Thymus (tissue), 11 donors: ENCODE data around the gene GPC1. TPM values are rescaled to one million over a fixed set of nuclear protein-coding genes. Genes with fewer than 3 reads are reported as not detected.

ENCODE experiments used
- DNase-seq, 9 donors: peaks; one replicate each; pipeline ENCODE4 v3.0.0-alpha.2; 2013; ENCODE audit warnings: low spot score in 9 of 9, low read depth in 6 of 9, missing footprints in 1 of 9
- H3K27ac ChIP-seq, 2 donors: one replicate each; pipeline ENCODE4 v1.5.1; 2013; ENCODE audit warnings: control low read depth in 1 of 2, low read depth in 1 of 2, low read length in 1 of 2, mild to moderate bottlenecking in 1 of 2, moderate library complexity in 1 of 2
- H3K27me3 ChIP-seq, 2 donors: one replicate each; pipeline ENCODE4 v1.5.1; 2013; ENCODE audit warnings: low read length in 1 of 2; ENCODE audit not compliant: control insufficient read depth in 2 of 2, insufficient read depth in 1 of 2
- H3K36me3 ChIP-seq, 2 donors: one replicate each; pipeline ENCODE4 v1.5.1; 2013; ENCODE audit warnings: low read length in 1 of 2, mild to moderate bottlenecking in 1 of 2, moderate library complexity in 1 of 2; ENCODE audit not compliant: control insufficient read depth in 2 of 2, insufficient read depth in 2 of 2
- H3K4me1 ChIP-seq, 2 donors: one replicate each; pipeline ENCODE4 v1.5.1; 2013; ENCODE audit warnings: low read length in 2 of 2; ENCODE audit not compliant: control insufficient read depth in 2 of 2, insufficient read depth in 2 of 2
- H3K4me3 ChIP-seq, 2 donors: one replicate each; pipeline ENCODE4 v1.5.1; 2013; ENCODE audit warnings: low read length in 2 of 2, control low read depth in 1 of 2, mild to moderate bottlenecking in 1 of 2
- H3K9me3 ChIP-seq, 2 donors: one replicate each; pipeline ENCODE4 v1.5.1; 2013; ENCODE audit warnings: low read length in 1 of 2, mild to moderate bottlenecking in 1 of 2; ENCODE audit not compliant: control insufficient read depth in 2 of 2, insufficient read depth in 1 of 2
- WGBS: extraction: QIAGEN DNeasy Blood & Tissue Kit; methylation state at CpG from one replicate; pipeline ENCODE4 v1.1.7; 2013; 5-methylcytosine and 5-hydroxymethylcytosine counted together
- polyA plus RNA-seq: library from polyadenylated mRNA; stranded (reverse); fragments of 200-250 nt; gene quantifications from one replicate; pipeline ENCODE4 v1.2.3, GENCODE V29; 2013
- total RNA-seq: library from RNA; stranded (reverse); fragments of 120-200 nt; gene quantifications from one replicate; pipeline ENCODE4 v1.2.4, GENCODE V29; 2013
- donor health status: healthy.

Gene GPC1
- total and polyA plus RNA-seq, 2 donors, result 4.4 to 46.6 TPM

- Histone ChIP-seq H3K9me3 (no peaks in the 10 kb centered on the region), H3K27ac (no peak overlapping the region), H3K27me3 (no peaks in the 10 kb centered on the region), H3K4me1 (no peaks in the 10 kb centered on the region), H3K36me3 (peaks cover 0 to 15% of the 10 kb centered on the region in 2 donors), H3K4me3 (no peak overlapping the region)
- DNase-seq, result no peak
- WGBS, result 87% methylated on average over 12 of the region's 12 CpGs
These were observed 74.4 kb downstream of the GPC1 start for GRCh38 chr2:240509667-240510512.

- Histone ChIP-seq H3K4me1 (no peaks in the 10 kb centered on the region), H3K27ac (no peak overlapping the region), H3K9me3 (no peaks in the 10 kb centered on the region), H3K36me3 (peaks cover 0 to 15% of the 10 kb centered on the region in 2 donors), H3K4me3 (no peak overlapping the region), H3K27me3 (no peaks in the 10 kb centered on the region)
- DNase-seq, result no peak
- 98% methylated on average over 12 of the region's 12 CpGs for WGBS
These were observed 75.2 kb downstream of the GPC1 start for GRCh38 chr2:240510513-240511210.

GRCh38 chr2:240511351-240512108 is 76.1 kb downstream of the GPC1 start:
- Histone ChIP-seq H3K4me3 (no peak overlapping the region), H3K4me1 (no peaks in the 10 kb centered on the region), H3K27me3 (no peaks in the 10 kb centered on the region), H3K27ac (no peak overlapping the region), H3K36me3 (peaks cover 0 to 15% of the 10 kb centered on the region in 2 donors), H3K9me3 (no peaks in the 10 kb centered on the region)
- WGBS, result 98% methylated on average over 31 of the region's 31 CpGs
- no peak for DNase-seq

- H3K27me3 ChIP-seq, result no peaks in the 10 kb centered on the region
- H3K9me3 ChIP-seq, result no peaks in the 10 kb centered on the region
- H3K4me3 ChIP-seq, result no peak overlapping the region
- 98% methylated on average over 11 of the region's 11 CpGs for WGBS
- peaks cover 0 to 15% of the 10 kb centered on the region in 2 donors for H3K36me3 ChIP-seq
- H3K4me1 ChIP-seq, result no peaks in the 10 kb centered on the region
- no peak overlapping the region for H3K27ac ChIP-seq
- DNase-seq, result no peak
These were observed 76.6 kb downstream of the GPC1 start for GRCh38 chr2:240512109-240512485.

- Histone ChIP-seq H3K4me1 (no peaks in the 10 kb centered on the region), H3K9me3 (no peaks in the 10 kb centered on the region), H3K27me3 (no peaks in the 10 kb centered on the region), H3K36me3 (peaks cover 0 to 15% of the 10 kb centered on the region in 2 donors), H3K27ac (no peak overlapping the region), H3K4me3 (no peak overlapping the region)
- WGBS, result 97% methylated on average over 21 of the region's 21 CpGs
- DNase-seq, result no peak
These were observed 77.4 kb downstream of the GPC1 start for GRCh38 chr2:240512666-240513535.

- no peaks in the 10 kb centered on the region for H3K4me1 ChIP-seq
- no peak overlapping the region for H3K4me3 ChIP-seq
- H3K27me3 ChIP-seq, result no peaks in the 10 kb centered on the region
- H3K36me3 ChIP-seq, result peaks cover 0 to 15% of the 10 kb centered on the region in 2 donors
- WGBS, result 71% methylated on average over 13 of the region's 13 CpGs
- DNase-seq, result peak; percentile 29 to 78 (median 50)
- H3K9me3 ChIP-seq, result no peaks in the 10 kb centered on the region
- no peak overlapping the region for H3K27ac ChIP-seq
These were observed 78.3 kb downstream of the GPC1 start for GRCh38 chr2:240513549-240514287.

- Histone ChIP-seq H3K27me3 (peaks cover 0 to 5% of the 10 kb centered on the region in 2 donors), H3K4me1 (no peaks in the 10 kb centered on the region), H3K9me3 (no peaks in the 10 kb centered on the region), H3K4me3 (no peak overlapping the region), H3K36me3 (peaks cover 0 to 15% of the 10 kb centered on the region in 2 donors), H3K27ac (no peak overlapping the region)
- WGBS, result 95% methylated on average over 2 of the region's 2 CpGs
- no peak for DNase-seq
These were observed 79.2 kb downstream of the GPC1 start for GRCh38 chr2:240514631-240515030.

GRCh38 chr2:240517342-240517741 is 81.9 kb downstream of the GPC1 start:
- Histone ChIP-seq H3K4me3 (no peak overlapping the region), H3K4me1 (no peaks in the 10 kb centered on the region), H3K27ac (no peak overlapping the region), H3K27me3 (peaks cover 0 to 20% of the 10 kb centered on the region in 2 donors), H3K36me3 (peaks cover 0 to 4% of the 10 kb centered on the region in 2 donors), H3K9me3 (peaks cover 0 to 13% of the 10 kb centered on the region in 2 donors)
- over 99% methylated on average over 4 of the region's 4 CpGs for WGBS
- no peak for DNase-seq
